Endothelial cell of umbilical vein (primary cell): ENCODE data around the gene LLGL2. TPM values are rescaled to one million over a fixed set of nuclear protein-coding genes. Genes with fewer than 3 reads are reported as not detected.

Source experiments
- BruUV-seq: library from RNA; stranded (reverse); fragments of 400-500 nt; replicated peaks from 2 replicates; lab custom pipeline; 2021; lab: Mats Ljungman, UMichigan
- CTCF ChIA-PET: fragments of 300-600, 350-600 bp; sonication (Branson Sonifier 250); formaldehyde crosslinking; loops from one replicate; lab custom pipeline; 2021; ENCODE audit warnings: antibody characterized with exemption, inconsistent platforms; lab: Charles Lee
- POLR2A ChIA-PET: fragments of 300-600, 350-600 bp; sonication (Branson Sonifier 250); formaldehyde crosslinking; loops from one replicate; lab custom pipeline; 2021; ENCODE audit warnings: antibody characterized with exemption, inconsistent platforms; lab: Charles Lee
- DNase-seq: peaks from one replicate; pipeline ENCODE4 v3.0.0-alpha.2; 2011; ENCODE audit warnings: low read depth, low spot score
- FAIRE-seq: peaks from 2 replicates; lab custom pipeline; 2011; peaks lifted over from hg19 to GRCh38; lab: Jason Lieb, UNC
- H2AFZ ChIP-seq: 2 replicates; pipeline ENCODE4 v1.6.0; 2012; ENCODE audit warnings: low read depth, low read length, control low read depth, inconsistent platforms
- H3K27ac ChIP-seq: 2 replicates; pipeline ENCODE4 v1.5.1; 2011; ENCODE audit warnings: low read depth, mild to moderate bottlenecking, control low read depth, low read length, moderate library complexity; ENCODE audit not compliant: insufficient read depth
- H3K27me3 ChIP-seq, 2 experiments: 2 replicates each; pipeline versions ENCODE4 v1.6.0 to v1.6.1; 2011; ENCODE audit warnings: low read length in 2 of 2, mixed read lengths in 1 of 2; ENCODE audit not compliant: control insufficient read depth in 2 of 2, insufficient read depth in 2 of 2
- H3K36me3 ChIP-seq, 2 experiments: 2 replicates in 1 of 2; 3 replicates in 1 of 2; pipeline ENCODE4 v1.5.1; 2011; ENCODE audit warnings: low read length in 2 of 2, mild to moderate bottlenecking in 1 of 2, moderate library complexity in 1 of 2; ENCODE audit not compliant: control insufficient read depth in 2 of 2, insufficient read depth in 2 of 2; ENCODE audit errors: extremely low read depth in 1 of 2
- H3K4me1 ChIP-seq: 3 replicates; pipeline ENCODE4 v1.5.1; 2011; ENCODE audit warnings: mild to moderate bottlenecking, low read length; ENCODE audit not compliant: control insufficient read depth, insufficient read depth; ENCODE audit errors: extremely low read depth
- H3K4me2 ChIP-seq: 2 replicates; pipeline ENCODE4 v1.6.1; 2011; ENCODE audit warnings: low read length, control low read depth, mixed read lengths; ENCODE audit not compliant: insufficient read depth
- H3K4me3 ChIP-seq, 3 experiments: fragments of 200-600 bp in 1 of 3; sonication (generic), shearing (Covaris generic) in 1 of 3; replicated peaks in 1 of 3; 2 replicates each; pipeline ENCODE4 v1.5.1; 2011 to 2016; ENCODE audit warnings: control low read depth in 3 of 3, low read length in 3 of 3, mild to moderate bottlenecking in 2 of 3, inconsistent platforms in 1 of 3, low read depth in 1 of 3, moderate library complexity in 1 of 3; ENCODE audit not compliant: insufficient read depth in 1 of 3
- H3K79me2 ChIP-seq: 2 replicates; pipeline ENCODE4 v1.6.0; 2012; ENCODE audit warnings: low read length, inconsistent platforms; ENCODE audit not compliant: control insufficient read depth, insufficient read depth
- H3K9ac ChIP-seq: replicated peaks from 2 replicates; pipeline ENCODE3; 2011; ENCODE audit warnings: low read length, control low read depth; ENCODE audit not compliant: insufficient read depth; ENCODE audit errors: extremely low read depth
- H3K9me1 ChIP-seq: replicated peaks from 3 replicates; pipeline ENCODE4 v1.6.0; 2011; ENCODE audit warnings: mild to moderate bottlenecking, low read length; ENCODE audit not compliant: control insufficient read depth, insufficient read depth; ENCODE audit errors: extremely low read depth
- H3K9me3 ChIP-seq: replicated peaks from 2 replicates; pipeline ENCODE4 v1.5.1; 2012; ENCODE audit warnings: low read length, inconsistent platforms; ENCODE audit not compliant: control insufficient read depth, insufficient read depth
- H4K20me1 ChIP-seq: replicated peaks from 2 replicates; pipeline ENCODE3; 2011; ENCODE audit warnings: mild to moderate bottlenecking, low read length; ENCODE audit not compliant: control insufficient read depth, insufficient read depth; ENCODE audit errors: extremely low read depth
- EZH2 ChIP-seq: IDR thresholded peaks from 2 replicates; pipeline ENCODE4 v1.6.1; 2012; ENCODE audit warnings: borderline replicate concordance, low read depth, mild to moderate bottlenecking, moderate library complexity, low read length, inconsistent platforms; ENCODE audit not compliant: severe bottlenecking
- FOS ChIP-seq: IDR thresholded peaks from 2 replicates; pipeline ENCODE4 v1.6.1; 2011; ENCODE audit warnings: mild to moderate bottlenecking, low read length, moderate library complexity, borderline replicate concordance; ENCODE audit not compliant: insufficient read depth
- GATA2 ChIP-seq: IDR thresholded peaks from 2 replicates; pipeline ENCODE4 v1.7.0; 2011; ENCODE audit warnings: low read depth, mild to moderate bottlenecking, moderate library complexity, mixed read lengths, low read length; ENCODE audit not compliant: insufficient read length, insufficient read depth
- JUN ChIP-seq: IDR thresholded peaks from 2 replicates; pipeline ENCODE4 v1.6.1; 2011; ENCODE audit warnings: borderline replicate concordance, low read depth; ENCODE audit not compliant: insufficient read length, insufficient read depth
- MYC ChIP-seq: IDR thresholded peaks from one replicate; pipeline ENCODE4 v1.6.1; 2011; ENCODE audit warnings: mild to moderate bottlenecking, low read depth, low read length
- POLR2A ChIP-seq: IDR thresholded peaks from 2 replicates; pipeline ENCODE4 v1.6.1; 2012; ENCODE audit warnings: low read depth, mild to moderate bottlenecking, control low read depth, low read length
- POLR2AphosphoS5 ChIP-seq: IDR thresholded peaks from 2 replicates; pipeline ENCODE4 v1.6.1; 2012; ENCODE audit warnings: low read depth, mild to moderate bottlenecking, control low read depth, low read length, moderate library complexity; ENCODE audit not compliant: insufficient read depth
- dilution Hi-C: fragments of 300-500 bp; cut with MboI; formaldehyde crosslinking; loops from one replicate; pipeline ENCODE4 v1.15.0; 2019; ENCODE audit warnings: low sequenced_read_pairs; ENCODE audit not compliant: extremely low pct_ligation_motif_present
- intact Hi-C: fragments of 100-400 bp; cut with micrococcal nuclease; formaldehyde crosslinking; loops from one replicate; pipeline ENCODE4 v1.10.0; 2022
- polyA plus RNA-seq, 4 experiments: library from polyadenylated mRNA; depleted of rRNA in 3 of 4; stranded (reverse) in 3 of 4; unstranded in 1 of 4; fragments of >200 nt; gene quantifications; 2 replicates each; pipeline versions ENCODE4 v1.2.1 to v1.2.3, GENCODE V29; 2011 to 2012; ENCODE audit warnings: missing spikeins in 1 of 4
- total RNA-seq: library from RNA; stranded (reverse); gene quantifications from 2 replicates; pipeline ENCODE4 v1.2.3, GENCODE V29; 2021
- TF ChIP-seq, protein P1 (sequence below), 2 donors: IDR thresholded peaks; 1 replicate in 1 of 2; 2 replicates in 1 of 2; pipeline ENCODE4 v1.5.1; 2011; ENCODE audit warnings: low read length in 2 of 2, mild to moderate bottlenecking in 2 of 2, moderate library complexity in 2 of 2, control low read depth in 1 of 2, inconsistent platforms in 1 of 2, low read depth in 1 of 2; ENCODE audit not compliant: insufficient read depth in 1 of 2; ENCODE audit errors: extremely low read depth in 1 of 2
- TF ChIP-seq, protein P2 (sequence below): IDR thresholded peaks from 2 replicates; pipeline ENCODE4 v1.6.1; 2011; ENCODE audit not compliant: insufficient read depth, insufficient read length

Gene LLGL2
- total and polyA plus RNA-seq, 2 donors (not counting 3 experiments of a cell fraction or from before 2014, with no cell fraction given), result 5.3 to 5.4 TPM

- CTCF ChIA-PET, result no interaction called here
- POLR2A ChIA-PET, result no interaction called here
- FAIRE-seq, result no peak
- Histone ChIP-seq H3K9ac (no peak overlapping the region), H3K79me2 (peaks cover 18% of the 10 kb centered on the region), H3K36me3 (peaks cover 0 to 2% of the 10 kb centered on the region in 2 experiments), H4K20me1 (no peaks in the 10 kb centered on the region), H3K27ac (no peak overlapping the region), H3K9me1 (no peaks in the 10 kb centered on the region), H3K27me3 (no peaks in the 10 kb centered on the region), H3K4me3 (no peak overlapping the region), H2AFZ (no peak overlapping the region), H3K9me3 (no peaks in the 10 kb centered on the region), H3K4me1 (peaks cover 24% of the 10 kb centered on the region), H3K4me2 (no peak overlapping the region)
- TF ChIP-seq POLR2AphosphoS5 (no peak), FOS (no peak), JUN (no peak), EZH2 (no peak), POLR2A (no peak), MYC (no peak), GATA2 (no peak)
- TF ChIP-seq, protein P1, sequence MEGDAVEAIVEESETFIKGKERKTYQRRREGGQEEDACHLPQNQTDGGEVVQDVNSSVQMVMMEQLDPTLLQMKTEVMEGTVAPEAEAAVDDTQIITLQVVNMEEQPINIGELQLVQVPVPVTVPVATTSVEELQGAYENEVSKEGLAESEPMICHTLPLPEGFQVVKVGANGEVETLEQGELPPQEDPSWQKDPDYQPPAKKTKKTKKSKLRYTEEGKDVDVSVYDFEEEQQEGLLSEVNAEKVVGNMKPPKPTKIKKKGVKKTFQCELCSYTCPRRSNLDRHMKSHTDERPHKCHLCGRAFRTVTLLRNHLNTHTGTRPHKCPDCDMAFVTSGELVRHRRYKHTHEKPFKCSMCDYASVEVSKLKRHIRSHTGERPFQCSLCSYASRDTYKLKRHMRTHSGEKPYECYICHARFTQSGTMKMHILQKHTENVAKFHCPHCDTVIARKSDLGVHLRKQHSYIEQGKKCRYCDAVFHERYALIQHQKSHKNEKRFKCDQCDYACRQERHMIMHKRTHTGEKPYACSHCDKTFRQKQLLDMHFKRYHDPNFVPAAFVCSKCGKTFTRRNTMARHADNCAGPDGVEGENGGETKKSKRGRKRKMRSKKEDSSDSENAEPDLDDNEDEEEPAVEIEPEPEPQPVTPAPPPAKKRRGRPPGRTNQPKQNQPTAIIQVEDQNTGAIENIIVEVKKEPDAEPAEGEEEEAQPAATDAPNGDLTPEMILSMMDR (IDR thresholded peaks at IDR 0.05; ENCODE audit: extremely low read depth in 1 of 2, insufficient read depth in 1 of 2, low read depth in 1 of 2, low read length in 2 of 2), result no peak
- TF ChIP-seq, protein P2, sequence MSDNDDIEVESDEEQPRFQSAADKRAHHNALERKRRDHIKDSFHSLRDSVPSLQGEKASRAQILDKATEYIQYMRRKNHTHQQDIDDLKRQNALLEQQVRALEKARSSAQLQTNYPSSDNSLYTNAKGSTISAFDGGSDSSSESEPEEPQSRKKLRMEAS, result no peak
- intact Hi-C loops (loop anchor here (10.0 kb wide), 1 partner anchor 473 kb away; the partner anchor contains the start of genes ATP5PD and KCTD2), dilution Hi-C loops (no loop called here)
- no TSS peak for BruUV-seq
- no peak for DNase-seq
These were observed 7.3 kb upstream of the LLGL2 start for GRCh38 chr17:75518201-75518600.
